Inflammatory macrophage treated with lipopolysaccharide for 4 hours (primary cell): Measurements from ENCODE around the gene ZNF518B.

Experiments
- DNase-seq: peaks from one replicate; pipeline ENCODE4 v3.0.0-alpha.2; 2020

The ZNF518B gene

GRCh38 chr4:10457255-10457801 is at the start of gene ZNF518B:
Gene ZNF518B, minus strand, starts transcription at chr4:10457426. Its CDS starts 11,098 bp downstream, at chr4:10446328.
- DNase-seq = peak; percentile 77

- no peak for DNase-seq
These were observed 48.9 kb upstream of the ZNF518B start for GRCh38 chr4:10506077-10506476.

GRCh38 chr4:10504570-10505179 is 47.4 kb upstream of the ZNF518B start:
- no peak for DNase-seq

- no peak for DNase-seq
These were observed 45.5 kb upstream of the ZNF518B start for GRCh38 chr4:10502717-10503116.

GRCh38 chr4:10500776-10501175 is 43.5 kb upstream of the ZNF518B start:
- DNase-seq = no peak

- no peak for DNase-seq
These were observed 39.0 kb upstream of the ZNF518B start for GRCh38 chr4:10496200-10496599.

- no peak for DNase-seq
These were observed 38.4 kb upstream of the ZNF518B start for GRCh38 chr4:10495651-10496050.

GRCh38 chr4:10492464-10492863 is 35.2 kb upstream of the ZNF518B start:
- DNase-seq = no peak

- no peak for DNase-seq
These were observed 34.2 kb upstream of the ZNF518B start for GRCh38 chr4:10491401-10491800.

GRCh38 chr4:10490996-10491395 is 33.8 kb upstream of the ZNF518B start:
- no peak for DNase-seq

GRCh38 chr4:10482913-10483312 is 25.7 kb upstream of the ZNF518B start:
- no peak for DNase-seq

GRCh38 chr4:10480616-10481015 is 23.4 kb upstream of the ZNF518B start:
- no peak for DNase-seq

- DNase-seq = no peak
These were observed 21.4 kb upstream of the ZNF518B start for GRCh38 chr4:10478621-10479020.

- no peak for DNase-seq
These were observed 13.3 kb upstream of the ZNF518B start for GRCh38 chr4:10470505-10470904.

GRCh38 chr4:10466161-10466560 is 8.9 kb upstream of the ZNF518B start:
- DNase-seq = no peak

- no peak for DNase-seq
These were observed 5.7 kb upstream of the ZNF518B start for GRCh38 chr4:10462876-10463275.

GRCh38 chr4:10461850-10462400 is 4.7 kb upstream of the ZNF518B start:
- no peak for DNase-seq

- DNase-seq = peak; percentile 78
These were observed 4.0 kb upstream of the ZNF518B start for GRCh38 chr4:10461091-10461849.

GRCh38 chr4:10460313-10461047 is 3.3 kb upstream of the ZNF518B start:
- no peak for DNase-seq

- no peak for DNase-seq
These were observed 2.1 kb upstream of the ZNF518B start for GRCh38 chr4:10459305-10459704.

- no peak for DNase-seq
These were observed 951 bp upstream of the ZNF518B start for GRCh38 chr4:10458177-10458576.

GRCh38 chr4:10456595-10457254 is 501 bp downstream of the ZNF518B start:
- DNase-seq = peak; percentile 59

- no peak for DNase-seq
These were observed 999 bp downstream of the ZNF518B start for GRCh38 chr4:10456260-10456594.
